ENCODE results near the gene COLEC12.
"Not testable (repeated sequence)": the region's sequence is repeated elsewhere in the genome, so short reads cannot be mapped to it uniquely, and the experiment has no call there.

The COLEC12 gene

DNA sequence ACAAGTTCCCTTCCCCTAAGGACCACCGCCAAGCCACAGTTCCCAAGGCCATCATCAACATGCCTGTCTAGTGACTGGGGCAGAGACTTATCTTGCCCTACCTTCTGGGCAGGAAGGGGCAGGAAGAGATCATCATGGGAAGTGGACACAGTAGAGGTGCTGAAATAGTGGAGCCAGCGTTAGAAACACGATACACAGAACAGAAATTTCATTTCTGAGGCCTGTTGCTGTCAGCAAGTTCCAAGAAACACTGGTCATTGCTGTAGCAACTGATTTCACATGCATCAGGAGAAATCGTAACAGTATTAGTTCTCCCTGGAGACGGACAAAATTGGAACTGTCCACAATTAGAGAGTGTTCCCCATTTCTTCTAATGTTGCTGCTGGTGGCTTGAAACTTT lies 83.0 kb downstream of the COLEC12 start:
- FAIRE-seq: no peak
- no peak for DNase-seq (ENCODE audit: extremely low spot score, insufficient read length, low read depth)

DNA sequence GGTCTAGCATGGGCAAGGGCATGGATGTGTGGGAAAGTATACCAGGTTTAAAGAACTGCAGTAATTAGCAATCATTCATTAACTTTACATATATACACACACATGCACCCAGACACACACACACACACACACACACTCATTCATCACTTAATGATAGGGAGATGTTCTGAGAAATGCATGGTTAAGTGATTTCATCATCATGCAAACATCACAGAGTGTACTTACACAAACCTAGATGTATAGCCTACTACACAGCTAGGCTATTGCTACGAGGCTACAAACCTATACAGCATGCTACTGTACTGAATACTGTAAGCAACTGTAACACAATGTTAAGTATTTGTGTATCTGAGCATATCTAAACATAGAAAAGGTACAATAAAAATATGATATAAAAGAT lies 83.6 kb downstream of the COLEC12 start:
- DNase-seq (ENCODE audit: extremely low spot score, insufficient read length, low read depth) (no peak), FAIRE-seq (no peak)

DNA sequence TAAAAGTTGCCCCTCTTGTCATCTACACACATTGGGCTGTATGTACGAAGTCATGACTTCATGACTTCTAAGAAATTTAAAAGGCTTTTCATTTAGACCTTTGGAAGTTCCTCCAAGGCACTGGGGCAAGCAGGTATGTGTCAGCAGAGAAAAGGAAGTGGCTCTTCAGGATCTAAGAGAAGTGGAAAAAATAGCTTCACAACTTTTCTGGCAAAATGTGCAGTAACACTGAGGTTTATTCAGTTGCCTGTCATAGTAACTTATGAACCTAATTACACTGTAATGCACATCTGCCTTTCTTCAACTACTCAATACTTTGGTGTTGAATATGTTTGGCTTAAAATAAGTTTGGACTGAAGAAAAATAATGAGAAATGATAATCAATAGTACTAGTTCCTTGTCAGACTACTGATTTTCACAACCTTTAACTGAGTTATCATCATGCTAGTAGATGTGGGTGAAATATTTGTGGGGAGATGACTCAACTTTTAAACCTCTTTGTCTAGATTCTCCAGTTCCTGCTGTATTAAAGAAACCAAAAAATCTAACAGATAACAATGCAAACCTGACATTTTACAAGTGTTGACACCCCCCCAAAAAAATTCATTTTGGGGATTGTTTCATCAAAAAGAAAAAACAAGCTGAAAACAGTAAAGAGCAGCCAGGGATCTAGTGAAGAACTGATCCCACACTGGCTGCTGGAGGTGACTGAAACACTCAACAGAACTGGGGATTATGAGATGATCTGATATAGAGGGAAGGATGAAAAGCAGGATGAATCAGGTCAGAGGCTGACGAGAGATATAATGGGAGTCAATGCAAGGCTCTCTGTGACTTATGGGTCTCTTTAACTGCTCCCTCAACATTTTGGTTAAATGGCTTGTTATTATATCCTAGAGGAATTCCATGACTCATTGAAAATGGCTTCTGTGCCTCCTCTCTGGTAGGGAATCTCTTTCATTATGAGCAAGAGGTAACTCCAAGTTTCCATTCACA lies 84.6 kb downstream of the COLEC12 start:
- no peak for FAIRE-seq
- no peak for DNase-seq (ENCODE audit: extremely low spot score, insufficient read length, low read depth)

DNA sequence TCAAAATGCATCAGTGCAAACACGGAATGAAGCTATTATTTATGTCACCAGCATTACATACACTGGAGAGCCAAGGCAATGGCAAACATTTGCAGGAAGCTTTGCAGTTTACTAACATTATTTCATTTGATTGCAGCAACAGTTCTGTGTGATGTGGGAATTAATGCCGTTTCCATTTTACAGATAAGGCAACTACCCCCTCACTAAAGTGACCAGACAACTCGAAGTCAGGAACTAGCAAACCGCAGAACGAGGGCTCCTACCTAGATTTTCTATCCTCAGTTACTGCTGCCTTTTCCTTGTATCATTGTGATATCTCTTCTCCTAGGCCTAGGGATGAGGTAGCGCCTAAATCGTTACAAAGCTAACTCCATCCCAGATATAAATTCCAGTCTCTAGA lies 85.5 kb downstream of the COLEC12 start:
- no peak for FAIRE-seq
- no peak for DNase-seq (ENCODE audit: extremely low spot score, insufficient read length, low read depth)

DNA sequence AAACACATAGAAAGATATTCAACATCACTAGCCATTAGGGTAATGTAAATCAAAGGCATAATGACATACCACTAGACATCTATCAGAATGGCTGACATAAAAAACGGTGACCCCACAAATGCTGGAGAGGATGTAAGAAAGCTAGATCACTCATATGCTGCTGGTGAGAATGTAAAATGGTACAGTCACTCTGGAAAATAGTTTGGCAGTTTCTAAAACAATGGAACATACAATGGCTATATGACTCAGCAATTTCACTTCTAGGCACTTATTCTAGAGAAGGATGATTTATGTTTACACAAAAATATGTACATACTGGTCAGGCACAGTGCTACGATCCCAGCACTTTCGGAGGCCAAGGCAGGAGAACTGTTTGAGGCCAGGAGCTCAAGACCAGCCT lies 87.3 kb downstream of the COLEC12 start:
- DNase-seq (ENCODE audit: extremely low spot score, insufficient read length, low read depth) (no peak), FAIRE-seq (no peak)

DNA sequence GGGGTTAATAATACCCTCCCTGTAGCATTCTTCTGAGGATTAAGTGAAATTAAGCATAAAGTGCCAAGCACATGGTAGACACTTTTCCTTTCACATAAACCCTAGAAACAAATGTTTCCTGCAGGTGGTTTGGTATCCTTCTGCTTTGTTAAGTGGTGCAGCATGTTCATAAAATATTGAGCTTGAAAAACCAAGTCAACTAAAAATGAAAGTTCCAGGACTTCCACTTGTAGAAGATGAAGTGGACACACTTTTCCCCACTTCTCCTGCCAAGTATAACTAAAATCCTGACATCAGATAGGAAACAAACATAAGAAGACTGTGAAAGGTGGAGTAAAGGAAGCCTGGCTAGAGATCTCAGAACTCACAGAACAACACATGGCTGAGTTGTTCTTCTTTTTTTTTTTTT lies 90.5 kb downstream of the COLEC12 start:
- no peak for FAIRE-seq

DNA sequence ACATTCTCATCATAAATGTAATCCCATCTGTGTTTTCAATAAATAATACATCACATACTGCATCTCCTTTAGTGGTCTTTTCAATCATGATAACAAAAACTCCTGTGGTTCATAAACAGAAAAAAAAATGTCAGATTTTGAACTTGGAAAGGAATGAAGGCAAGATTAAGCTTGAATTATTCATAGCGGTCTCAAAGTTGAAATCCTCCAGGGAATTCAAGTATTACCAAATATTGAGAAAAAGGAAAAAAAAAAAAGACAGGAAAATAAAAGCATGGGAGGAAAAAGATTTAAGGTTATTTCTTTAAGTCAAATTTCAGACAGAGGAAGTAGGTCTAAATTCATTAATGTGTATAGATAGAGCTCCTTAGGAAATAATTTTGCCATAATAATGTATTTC lies 92.1 kb downstream of the COLEC12 start:
- no peak for DNase-seq (ENCODE audit: extremely low spot score, insufficient read length, low read depth)
- FAIRE-seq: no peak

More for the DNA sequence above, 90.5 kb downstream of the COLEC12 start:
- no peak for DNase-seq (ENCODE audit: extremely low spot score, insufficient read length, low read depth)

DNA sequence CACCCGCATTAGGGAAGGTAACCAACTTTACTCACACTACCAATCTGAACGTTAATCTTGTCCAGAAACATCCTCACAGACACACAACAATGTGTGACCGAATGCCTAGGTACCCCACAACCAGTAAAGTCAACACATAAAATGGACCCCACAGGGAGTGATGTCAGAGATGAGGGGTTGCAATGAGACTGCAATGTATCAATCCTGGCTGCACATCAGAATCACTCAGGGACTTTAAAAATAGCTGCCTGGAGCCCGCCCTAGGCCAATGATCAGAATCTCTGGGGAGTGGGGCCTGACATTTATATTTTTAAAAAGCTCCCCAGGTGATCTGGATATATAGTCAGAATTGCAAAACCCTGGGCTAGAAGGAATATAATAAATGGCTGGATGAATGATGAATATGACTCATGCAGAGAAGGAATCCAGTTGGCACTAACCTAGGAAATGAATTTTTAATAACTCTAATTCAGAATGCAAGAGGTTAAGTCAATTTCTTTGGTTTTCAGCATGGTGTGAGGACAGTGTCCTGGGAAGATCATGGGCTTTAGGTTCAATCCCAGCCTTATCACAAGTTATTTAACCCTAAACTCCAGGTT lies 92.8 kb downstream of the COLEC12 start:
- FAIRE-seq (no peak), DNase-seq (ENCODE audit: extremely low spot score, insufficient read length, low read depth) (no peak)

DNA sequence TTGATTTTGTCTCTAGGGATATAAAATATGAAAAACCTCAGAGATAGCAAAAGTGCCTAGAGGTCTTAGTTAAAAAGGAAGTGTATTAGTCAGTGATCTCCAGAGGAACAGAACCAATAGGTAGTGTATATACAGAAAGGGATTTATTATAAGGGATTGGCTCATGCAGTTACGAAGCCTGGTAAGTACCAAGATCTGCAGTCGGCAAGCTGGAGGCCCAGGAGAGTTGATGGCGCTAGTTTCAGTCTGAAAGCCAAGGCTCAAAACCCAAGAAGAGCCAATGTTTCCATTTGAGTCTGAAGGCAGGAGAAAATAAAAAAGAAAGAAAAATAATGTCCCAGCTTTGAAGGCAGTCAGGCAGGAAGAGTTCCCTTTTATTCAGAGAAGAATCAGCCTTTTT lies 93.3 kb downstream of the COLEC12 start:
- DNase-seq (ENCODE audit: extremely low spot score, insufficient read length, low read depth) (no peak), FAIRE-seq (no peak)

DNA sequence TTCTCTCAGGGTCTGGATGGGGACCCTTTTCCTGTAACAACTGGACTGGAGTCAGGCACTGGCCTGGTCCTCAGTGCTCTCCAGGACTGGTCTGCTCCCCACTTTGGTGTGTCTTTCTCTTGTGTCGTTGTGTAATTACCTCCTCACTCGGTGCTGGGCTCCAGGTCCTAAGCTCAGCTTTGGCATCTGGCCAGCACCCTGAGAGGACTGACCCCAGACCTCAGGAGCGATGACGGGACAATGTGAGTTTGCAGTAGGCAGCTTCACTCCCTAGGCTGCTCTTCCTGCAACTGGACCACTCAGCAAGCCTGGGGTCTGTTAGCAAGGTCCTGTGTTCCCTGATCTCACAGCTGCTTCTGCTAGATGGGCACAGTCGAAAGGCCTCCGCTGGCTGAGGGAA lies 93.8 kb downstream of the COLEC12 start:
- no peak for DNase-seq (ENCODE audit: extremely low spot score, insufficient read length, low read depth)
- no peak for FAIRE-seq

DNA sequence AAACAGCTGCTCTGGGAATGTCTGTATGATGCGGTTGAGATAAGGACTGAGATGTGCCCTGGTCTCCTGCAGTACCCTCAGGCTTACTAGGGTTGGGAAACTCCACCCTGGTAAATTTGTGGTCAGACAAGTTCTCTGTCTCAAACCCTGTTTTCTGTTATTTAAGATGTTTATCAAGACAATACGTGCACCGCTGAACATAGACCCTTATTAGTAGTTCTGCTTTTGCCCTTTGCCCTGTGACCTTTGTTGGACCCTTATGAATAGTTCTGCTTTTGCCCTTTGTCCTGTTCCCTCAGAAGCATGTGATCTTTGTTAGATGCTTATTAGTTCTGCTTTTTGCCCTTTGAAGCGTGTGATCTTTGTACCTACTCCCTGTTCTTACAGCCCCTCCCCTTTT lies 95.5 kb downstream of the COLEC12 start:
- not testable (repeated sequence) for DNase-seq (ENCODE audit: extremely low spot score, insufficient read length, low read depth); FAIRE-seq

DNA sequence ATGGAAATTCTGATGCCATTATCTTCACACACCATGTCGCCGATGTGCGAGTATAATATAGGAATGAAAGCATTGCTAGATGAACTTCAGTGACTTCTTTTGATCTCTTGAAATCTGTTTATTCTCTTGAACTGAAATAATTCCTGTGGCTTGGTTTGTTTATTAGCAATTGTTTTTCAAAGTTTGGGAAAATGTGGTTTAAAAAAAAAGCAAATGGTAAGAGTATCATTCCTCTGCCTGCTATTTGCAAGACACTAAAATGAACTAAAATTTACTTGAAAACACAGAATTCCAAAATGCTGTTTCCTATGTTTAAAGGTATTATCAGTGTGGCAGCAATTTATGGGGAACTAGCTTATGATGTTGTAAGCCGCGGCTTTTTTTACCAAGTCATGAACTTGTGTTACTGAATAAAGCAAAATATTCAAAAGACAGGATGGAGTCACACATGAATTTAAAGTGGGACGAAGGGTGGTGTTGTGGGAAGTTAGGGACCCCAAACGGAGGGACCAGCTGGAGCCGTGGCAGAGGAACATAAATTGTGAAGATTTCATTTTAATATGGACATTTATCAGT lies 96.4 kb downstream of the COLEC12 start:
- no peak for FAIRE-seq
- no peak for DNase-seq (ENCODE audit: extremely low spot score, insufficient read length, low read depth)

DNA sequence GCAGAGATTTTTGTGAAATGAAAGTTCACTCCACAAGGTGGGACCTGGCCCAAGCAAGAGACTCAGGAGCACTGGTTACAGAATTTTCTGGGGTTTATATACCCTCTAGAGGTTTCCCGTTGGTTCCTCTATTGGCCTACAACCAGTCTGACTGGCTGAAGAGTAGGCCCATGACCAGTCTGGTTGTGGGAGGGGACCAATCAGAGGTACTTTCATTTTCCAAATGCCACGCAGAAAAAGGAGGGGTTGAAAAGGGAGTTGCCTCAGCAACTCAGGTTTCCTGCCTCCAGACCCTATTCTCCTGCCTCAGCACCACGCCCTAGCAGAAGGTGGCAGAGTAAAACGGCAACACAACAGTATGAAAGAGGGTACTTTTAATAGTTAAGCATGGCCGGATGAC lies 98.4 kb downstream of the COLEC12 start:
- DNase-seq (ENCODE audit: extremely low spot score, insufficient read length, low read depth): no peak
- FAIRE-seq: no peak

DNA sequence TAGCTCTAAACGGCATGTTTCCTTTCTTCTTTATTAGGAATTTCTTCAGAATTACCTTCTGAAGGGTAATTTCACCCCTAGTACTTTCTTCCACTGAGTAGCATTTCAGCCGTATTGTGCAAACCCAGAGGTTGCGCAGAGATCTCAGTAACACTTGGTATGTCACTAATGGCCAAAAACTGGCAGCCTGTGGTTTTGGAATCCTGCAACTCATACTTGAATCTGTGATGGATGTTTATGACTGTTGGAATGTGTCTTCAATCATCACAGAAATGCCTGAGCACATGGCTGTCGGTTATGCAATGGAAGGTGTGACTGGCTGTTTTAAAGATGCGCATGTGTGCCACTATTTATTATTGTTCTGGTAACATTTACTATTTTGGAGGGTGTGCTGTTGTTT lies 100.0 kb downstream of the COLEC12 start:
- FAIRE-seq (no peak), DNase-seq (ENCODE audit: extremely low spot score, insufficient read length, low read depth) (no peak)

DNA sequence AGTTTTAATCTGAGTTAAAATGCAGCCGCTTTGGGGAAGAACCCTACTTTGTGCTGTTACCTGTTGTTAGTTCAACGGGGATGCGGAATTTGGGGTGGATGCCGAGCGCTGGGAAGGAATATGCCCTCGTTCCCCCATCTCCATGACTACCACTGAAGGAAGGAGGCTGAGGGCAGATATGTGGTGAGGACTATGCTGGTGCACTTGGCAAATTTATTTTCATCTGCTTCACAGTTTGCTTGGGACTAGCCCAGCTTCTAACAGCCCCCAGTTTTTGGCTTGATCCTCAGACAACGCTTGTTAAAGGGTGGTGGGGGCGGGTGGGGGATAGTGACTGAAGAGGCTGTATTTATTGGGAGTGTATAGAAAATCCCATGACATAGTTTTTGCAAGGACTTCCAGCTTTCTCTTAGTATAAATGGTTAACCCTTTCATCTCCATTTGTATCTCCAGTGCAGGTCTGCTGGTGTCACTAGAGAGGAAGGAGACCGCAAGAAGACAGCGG lies 100.8 kb downstream of the COLEC12 start:
- DNase-seq (ENCODE audit: extremely low spot score, insufficient read length, low read depth): no peak
- no peak for FAIRE-seq

DNA sequence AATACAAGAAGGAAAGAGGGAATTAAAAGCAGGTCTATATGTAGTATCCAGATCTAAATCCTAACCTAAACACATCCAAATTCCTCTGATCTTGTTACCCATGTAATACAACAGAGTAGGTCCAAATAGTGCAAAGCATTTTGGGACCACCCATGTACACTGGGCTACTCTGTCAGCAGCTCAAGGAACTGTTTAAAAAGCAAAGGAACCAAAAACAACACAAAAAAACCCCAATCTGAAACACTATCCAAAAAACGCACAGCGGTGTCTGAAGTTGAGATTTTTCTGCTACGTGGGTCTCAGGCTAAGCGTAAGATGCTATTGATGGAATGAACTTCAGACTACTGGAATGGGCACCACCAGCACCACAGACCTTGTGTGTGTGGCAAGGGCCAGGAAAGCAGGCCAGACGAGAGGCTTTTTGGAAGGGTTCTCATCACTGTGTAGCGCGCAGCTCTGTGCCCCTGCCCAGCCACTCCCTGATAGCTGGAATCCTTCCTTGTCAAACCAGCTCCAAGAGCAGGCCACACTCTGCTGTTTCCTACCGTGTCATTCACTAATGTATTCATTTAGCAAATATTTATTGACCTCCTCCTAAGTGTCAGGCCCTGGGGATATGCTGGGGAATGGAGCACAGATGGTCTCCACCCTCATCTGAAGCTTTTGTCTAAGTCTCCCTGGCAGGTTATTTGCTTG lies 101.4 kb downstream of the COLEC12 start:
- DNase-seq (ENCODE audit: extremely low spot score, insufficient read length, low read depth): no peak
- FAIRE-seq: no peak

DNA sequence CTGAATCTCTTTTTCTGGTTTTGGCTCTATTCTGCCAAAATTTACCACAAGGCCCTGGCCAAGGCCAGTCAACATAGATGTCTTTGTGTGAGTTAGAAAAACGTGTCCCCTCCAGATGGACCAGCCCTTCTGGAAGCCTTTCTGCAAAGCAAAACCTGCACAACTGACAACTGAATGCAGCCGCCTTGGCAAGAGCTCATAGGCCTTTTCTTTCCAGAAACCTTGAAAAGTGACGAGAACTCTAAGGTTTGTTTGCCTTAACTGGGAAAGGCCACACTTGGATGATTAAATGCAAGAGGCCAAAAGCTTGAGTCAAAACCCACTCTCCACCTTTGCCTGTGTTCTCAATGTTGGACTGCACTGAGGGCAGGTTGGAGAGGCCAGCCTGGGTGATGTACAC lies 103.9 kb downstream of the COLEC12 start:
- DNase-seq (ENCODE audit: extremely low spot score, insufficient read length, low read depth) (no peak), FAIRE-seq (no peak)

DNA sequence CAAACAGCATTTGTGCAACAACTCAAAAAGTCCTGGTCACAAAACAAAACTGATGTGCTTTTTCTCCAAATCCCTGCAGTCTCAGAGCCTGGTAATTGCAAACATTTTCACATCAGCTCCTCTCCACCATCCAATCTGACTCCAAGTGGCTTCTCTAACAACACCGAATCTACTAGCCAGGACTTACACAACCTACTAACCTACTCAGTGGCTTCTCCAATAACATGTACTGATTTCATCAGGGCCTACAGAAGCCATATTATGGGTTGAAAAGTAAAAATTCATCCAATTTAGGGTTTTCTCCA lies 104.3 kb downstream of the COLEC12 start:
- FAIRE-seq (no peak), DNase-seq (ENCODE audit: extremely low spot score, insufficient read length, low read depth) (no peak)

DNA sequence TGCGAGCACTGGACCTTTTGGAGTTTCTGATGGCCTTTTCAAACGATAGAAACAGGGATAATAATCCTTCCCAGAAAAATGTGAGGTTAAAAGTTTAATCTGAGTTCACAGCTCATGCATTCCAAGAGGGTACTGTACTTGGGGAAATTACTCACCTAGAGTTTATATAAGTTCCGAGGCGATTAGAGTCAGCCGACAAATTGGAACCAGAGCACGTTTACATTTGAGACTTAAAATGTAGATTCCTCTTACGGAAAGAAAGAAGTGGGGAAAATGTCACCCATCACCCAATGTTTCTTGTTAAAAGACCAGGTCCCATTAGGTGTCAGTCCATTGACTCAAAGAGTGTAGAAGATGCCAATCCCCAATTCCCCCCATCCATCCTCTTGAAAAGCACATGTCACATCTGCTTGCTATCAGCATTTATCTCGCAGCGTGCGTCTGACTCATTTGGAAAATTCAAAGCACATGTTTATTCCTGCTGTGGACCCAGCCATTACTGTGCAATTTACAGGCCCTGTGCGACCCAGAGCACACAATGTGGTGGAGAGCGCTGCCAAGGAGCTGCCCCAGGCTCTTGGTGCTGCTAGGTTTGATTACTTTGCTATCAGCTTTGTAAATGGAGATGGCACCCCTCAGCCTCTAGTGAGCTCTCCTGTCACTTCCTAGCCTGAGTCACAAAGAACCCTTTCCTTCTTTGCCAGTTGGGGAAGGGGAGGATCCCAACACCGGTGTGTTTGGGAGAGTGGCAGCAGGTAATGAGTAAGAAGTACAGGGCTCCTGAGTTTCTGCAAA lies 104.8 kb downstream of the COLEC12 start:
- no peak for FAIRE-seq
- no peak for DNase-seq (ENCODE audit: extremely low spot score, insufficient read length, low read depth)

DNA sequence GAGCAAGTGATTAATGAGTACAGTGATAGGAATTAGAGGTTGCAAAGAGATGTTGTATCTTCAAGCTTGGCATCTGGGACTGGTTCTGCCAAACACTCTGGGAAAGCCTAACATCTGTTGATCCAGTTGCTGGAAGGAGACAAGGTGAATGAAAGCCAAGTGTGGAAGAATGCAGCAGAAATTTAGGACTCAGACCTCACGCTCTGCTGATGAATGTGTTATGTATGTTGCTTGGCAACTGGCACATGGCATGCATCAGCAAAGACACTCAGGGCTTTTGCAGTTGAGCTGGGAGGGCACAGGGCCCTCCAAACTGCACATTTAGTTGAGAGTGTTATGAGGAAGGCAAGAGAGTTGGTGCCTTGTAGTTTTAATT lies 105.5 kb downstream of the COLEC12 start:
- no peak for DNase-seq (ENCODE audit: extremely low spot score, insufficient read length, low read depth)
- no peak for FAIRE-seq
